SU-DHL-6 (cell line): ENCODE results near the gene CNKSR1.

Source experiments
- CTCF ChIP-seq: fragments of 200-600 bp; sonication (generic); IDR thresholded peaks from one replicate; pipeline ENCODE4 v1.5.1; 2017; ENCODE audit warnings: antibody characterized with exemption, mild to moderate bottlenecking, low read length, moderate library complexity; ENCODE audit not compliant: insufficient read depth, poor library complexity, severe bottlenecking
- EZH2phosphoT487 ChIP-seq: fragments of 200-600 bp; sonication (generic), shearing (Covaris generic); conservative IDR thresholded peaks from 2 replicates; pipeline ENCODE4 v1.6.1; 2018; ENCODE audit warnings: mild to moderate bottlenecking, antibody characterized with exemption, low read length, moderate library complexity, mixed read lengths

DNA sequence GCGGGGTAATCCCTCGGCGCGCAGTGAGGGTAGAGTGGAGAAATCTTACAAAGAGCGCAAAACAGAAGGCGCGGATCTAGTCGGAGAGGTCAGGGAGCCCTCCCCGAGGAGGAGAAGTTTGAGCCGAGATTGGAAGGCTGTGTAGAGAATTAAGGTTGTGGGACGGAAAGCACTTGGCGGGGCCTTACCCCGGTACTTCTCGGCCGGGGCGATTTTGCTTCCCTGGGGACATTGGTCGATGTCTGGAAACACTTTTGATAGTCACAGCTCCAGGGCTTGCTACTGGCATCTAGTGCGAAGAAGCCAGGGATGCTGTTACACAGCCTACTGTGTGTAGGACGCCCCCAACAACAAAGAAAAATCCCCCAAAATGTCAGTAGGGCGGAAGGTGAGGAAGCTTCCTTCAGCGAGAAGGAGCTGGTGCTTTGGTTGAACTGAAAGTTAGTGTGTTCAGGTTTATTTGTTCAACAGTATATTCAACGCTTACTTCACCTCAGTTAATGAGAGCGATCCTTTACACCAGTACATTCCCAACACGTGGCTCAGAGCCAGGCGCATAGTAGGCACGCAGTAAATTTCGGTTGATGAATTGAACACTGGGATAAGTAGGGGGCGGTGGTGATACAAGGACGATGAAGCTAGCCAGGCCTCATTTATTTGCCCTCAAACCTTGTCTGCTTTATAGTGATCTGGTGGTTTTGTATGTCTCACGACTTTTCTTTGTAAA, 57.5 kb downstream of the CNKSR1 start:
- no peak for TF ChIP-seq CTCF
- TF ChIP-seq EZH2phosphoT487, result no peak
